SK-N-SH treated with all-trans-retinoic acid at 6 μM for 48 hours (cell line): ENCODE measurements around the gene BCAP29.

Experiments used
- PPARA ChIP-seq: fragments of 250-450 bp; sonication (Bioruptor Pico); IDR thresholded peaks from 2 replicates; pipeline ENCODE4 v1.5.0; 2020; ENCODE audit warnings: mild to moderate bottlenecking, borderline replicate concordance
- RARB ChIP-seq: fragments of 250-450 bp; sonication (Bioruptor Pico); IDR thresholded peaks from 2 replicates; pipeline ENCODE4 v1.8.0; 2021; ENCODE audit warnings: mild to moderate bottlenecking, moderate library complexity
- ZC3H10 ChIP-seq: fragments of 250-450 bp; sonication (Bioruptor Pico); IDR thresholded peaks from 2 replicates; pipeline ENCODE4 v1.5.1; 2021; ENCODE audit warnings: mild to moderate bottlenecking, moderate library complexity
- ZFP3 ChIP-seq: fragments of 250-450 bp; sonication (Bioruptor Pico); IDR thresholded peaks from 2 replicates; pipeline ENCODE4 v1.5.0; 2020; ENCODE audit warnings: mild to moderate bottlenecking, moderate library complexity
- ZNF8 ChIP-seq: fragments of 450-650 bp; formaldehyde crosslinking; IDR thresholded peaks from 2 replicates; pipeline ENCODE4 v1.5.0; 2020; ENCODE audit warnings: mild to moderate bottlenecking, moderate library complexity

GRCh38 chr7:107560898-107561516, 19.0 kb upstream of the BCAP29 start:
- TF ChIP-seq ZC3H10 (no peak), ZFP3 (CRISPR knock-in tag) (no peak), ZNF8 (CRISPR knock-in tag) (no peak), PPARA (no peak), RARB (CRISPR knock-in tag) (no peak)
